Fibroblast of mammary gland (primary cell): Measurements from ENCODE around the gene LINC01488.
A peak's percentile ranks its signal among the peaks of the same experiment; 100 is the strongest.

ENCODE experiments used
- DNase-seq: peaks from one replicate; pipeline ENCODE4 v3.0.0-alpha.2; 2010; ENCODE audit warnings: low read depth
- H3K4me3 ChIP-seq: 2 replicates; pipeline ENCODE4 v1.5.1; 2011; ENCODE audit warnings: low read depth, mild to moderate bottlenecking, low read length, moderate library complexity; ENCODE audit not compliant: control insufficient read depth
- CTCF ChIP-seq: conservative IDR thresholded peaks from 2 replicates; pipeline ENCODE4 v1.5.1; 2011; ENCODE audit warnings: low read depth, low read length, inconsistent platforms; ENCODE audit not compliant: control insufficient read depth, insufficient read depth

LINC01488 gene

DNA sequence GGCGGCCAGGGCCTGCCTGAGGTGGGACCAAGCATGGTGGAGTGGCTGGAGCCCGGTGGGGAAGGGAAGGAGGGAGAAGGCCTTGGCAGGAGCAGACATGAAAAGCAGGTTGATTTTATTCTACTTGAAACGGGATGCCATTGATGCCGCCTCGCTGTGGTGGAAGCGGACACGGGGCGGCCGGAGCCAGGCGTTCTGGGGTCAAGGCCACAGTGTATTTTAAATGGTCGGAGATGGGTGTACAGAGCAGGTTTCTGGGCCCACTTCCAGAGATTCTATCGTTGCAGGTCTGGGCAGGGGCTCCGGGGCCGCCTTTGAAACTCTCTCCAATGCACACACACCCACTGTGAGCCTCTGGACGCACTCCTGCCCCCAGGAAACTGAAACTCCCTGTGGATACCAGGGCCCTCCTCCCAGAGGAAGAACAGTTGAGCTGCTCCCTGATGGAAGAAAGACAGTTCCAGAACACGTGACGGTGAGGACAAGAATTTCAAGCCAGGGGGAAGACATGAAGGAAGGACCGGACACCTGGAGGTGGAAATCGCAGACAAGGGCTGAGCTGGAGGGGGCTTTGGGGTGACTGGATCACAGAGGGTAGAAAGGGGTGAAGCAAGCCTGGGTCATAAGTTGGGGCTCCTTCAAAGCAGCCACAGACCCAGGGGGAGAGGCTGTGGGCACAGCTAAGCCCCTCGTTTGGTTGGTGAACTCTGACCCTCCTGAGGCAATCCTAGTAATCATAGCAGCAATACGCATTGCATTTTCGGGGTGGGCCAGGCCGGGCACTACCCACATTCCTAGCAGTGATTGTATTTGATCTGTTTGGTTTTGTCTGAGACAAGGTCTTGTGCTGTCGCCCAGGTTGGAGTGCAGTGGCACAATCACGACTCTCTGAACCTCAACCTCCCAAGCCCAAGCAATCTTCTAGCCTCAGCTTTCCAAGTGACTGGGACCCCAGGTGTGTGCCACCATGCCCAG lies 12.3 kb upstream of the LINC01488 start:
- no peak overlapping the region for H3K4me3 ChIP-seq
- TF ChIP-seq CTCF: no peak
- DNase-seq: no peak

GRCh38 chr11:69470301-69470700 lies 11.2 kb upstream of the LINC01488 start:
- DNase-seq: no peak
- no peak for TF ChIP-seq CTCF
- no peak overlapping the region for H3K4me3 ChIP-seq

DNA sequence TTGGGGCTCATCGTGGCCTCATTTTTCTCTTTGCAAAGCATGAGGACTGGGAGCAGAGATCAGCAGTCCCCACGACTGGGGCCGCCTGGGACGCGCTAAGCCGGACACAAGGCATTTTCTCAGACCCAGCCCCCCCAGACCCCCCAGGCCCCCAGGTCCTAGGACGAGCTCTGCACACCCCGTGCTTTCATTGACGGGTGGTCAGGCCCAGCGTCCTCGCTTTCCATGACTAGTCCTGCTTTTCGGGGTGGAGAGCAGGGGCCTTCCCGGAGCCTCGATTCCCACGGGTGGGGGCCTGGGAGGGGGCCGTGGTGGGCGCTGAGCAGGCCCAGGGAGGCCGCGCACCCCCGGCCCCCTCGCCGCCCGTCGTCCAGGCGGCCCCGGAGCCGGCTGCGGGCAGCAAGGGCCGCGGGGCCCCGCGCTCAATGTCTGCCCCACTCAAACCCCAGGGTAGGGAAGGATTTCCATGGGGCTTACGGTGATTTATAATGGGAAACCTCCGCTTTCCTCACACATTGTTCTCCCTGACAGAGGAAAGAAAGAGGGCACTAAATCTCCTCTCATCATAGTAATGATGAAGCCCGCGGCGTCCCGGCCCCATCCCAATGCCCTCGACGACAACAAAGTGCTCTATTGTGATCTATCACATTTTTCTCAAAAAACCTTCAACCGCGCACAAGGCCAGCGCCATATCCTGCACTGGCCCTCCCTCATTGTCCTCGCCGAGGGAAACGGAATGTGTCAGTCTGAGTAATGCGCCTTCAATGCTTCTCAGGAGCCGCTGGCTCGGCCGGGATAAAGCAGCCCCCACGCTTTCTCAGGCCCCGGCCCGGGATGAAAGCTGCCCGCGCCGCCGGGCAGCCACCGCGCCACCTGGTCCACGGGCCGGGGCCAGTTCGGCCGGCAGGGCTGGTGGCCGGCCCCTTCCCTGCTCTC lies 10.4 kb upstream of the LINC01488 start:
- no peak for TF ChIP-seq CTCF
- peak; percentile 23 for DNase-seq
- H3K4me3 ChIP-seq: no peak overlapping the region

DNA sequence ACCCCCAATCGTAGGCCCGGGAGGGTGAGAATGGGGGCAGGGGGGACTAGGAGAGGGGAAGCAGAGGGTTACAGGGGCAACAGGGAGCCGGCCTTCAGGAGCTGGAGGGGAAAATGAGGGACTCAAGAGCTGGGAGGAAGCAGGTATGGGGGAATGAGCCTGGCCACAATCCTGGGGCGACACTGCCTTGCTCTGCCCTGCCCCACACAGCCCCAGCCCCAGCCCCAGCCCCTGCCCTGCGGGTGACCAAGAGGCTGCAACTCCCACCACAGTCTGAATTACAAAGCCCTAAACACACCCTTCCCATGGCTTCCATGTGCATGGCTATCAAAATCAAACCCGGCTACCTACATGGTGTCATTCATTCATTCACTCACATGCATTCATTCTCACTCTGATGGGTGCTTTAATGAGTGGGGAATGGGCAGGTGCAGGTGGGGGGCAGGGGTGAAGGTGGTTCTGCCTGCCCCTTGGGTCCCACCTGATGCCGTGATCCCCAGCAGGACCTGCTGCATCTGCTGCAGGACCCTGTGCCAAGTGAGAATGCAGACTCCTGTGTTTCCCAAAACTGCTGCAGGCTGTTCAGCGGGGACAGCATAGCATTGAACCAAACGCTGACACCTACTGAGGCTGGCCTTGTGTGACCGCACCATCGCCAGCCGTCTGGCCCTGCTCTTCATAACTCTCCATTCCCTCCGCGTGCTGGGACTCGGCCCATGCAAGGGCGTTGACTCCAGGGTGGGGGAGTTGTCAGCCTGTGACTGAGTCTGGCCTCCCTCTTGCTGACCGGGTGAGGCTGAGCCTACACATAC lies 9.5 kb upstream of the LINC01488 start:
- no peak for TF ChIP-seq CTCF
- no peak overlapping the region for H3K4me3 ChIP-seq
- DNase-seq: no peak

DNA sequence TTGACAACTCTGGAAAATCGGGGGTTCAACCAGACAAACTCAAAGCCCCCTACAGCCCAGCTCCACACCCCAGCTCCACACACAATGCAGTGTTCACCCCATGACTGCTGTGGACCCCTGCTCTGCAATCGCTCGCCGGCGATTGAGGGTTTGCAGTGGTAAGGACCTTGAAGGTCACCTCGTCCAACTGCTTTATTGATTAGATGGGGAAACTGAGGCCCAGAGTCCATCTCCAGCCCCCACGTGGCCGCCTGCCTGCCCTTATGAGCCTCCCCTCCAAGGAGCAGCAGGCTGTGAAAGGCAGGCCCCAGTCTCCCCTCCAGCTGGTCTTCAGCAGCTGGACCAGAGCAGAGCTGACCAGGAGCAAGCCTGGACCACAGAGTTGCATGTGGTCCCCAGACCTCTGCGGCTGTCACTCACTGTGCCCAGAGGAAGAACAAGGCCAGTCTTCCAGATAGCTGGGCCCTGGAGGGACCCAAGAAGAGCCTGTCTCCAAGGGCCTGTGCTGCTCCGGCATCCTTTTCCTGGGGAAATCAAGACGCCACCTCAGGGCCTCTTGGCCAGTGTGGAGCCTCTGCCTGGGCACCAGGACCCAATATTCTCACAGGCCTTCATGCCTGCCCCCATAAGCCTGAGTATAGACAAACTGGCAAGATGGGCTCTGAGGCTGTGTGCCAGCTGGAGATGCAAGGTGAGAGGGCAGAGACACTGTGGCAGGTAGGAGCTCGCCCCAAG lies 8.8 kb upstream of the LINC01488 start:
- no peak for TF ChIP-seq CTCF
- no peak overlapping the region for H3K4me3 ChIP-seq
- DNase-seq: no peak

DNA sequence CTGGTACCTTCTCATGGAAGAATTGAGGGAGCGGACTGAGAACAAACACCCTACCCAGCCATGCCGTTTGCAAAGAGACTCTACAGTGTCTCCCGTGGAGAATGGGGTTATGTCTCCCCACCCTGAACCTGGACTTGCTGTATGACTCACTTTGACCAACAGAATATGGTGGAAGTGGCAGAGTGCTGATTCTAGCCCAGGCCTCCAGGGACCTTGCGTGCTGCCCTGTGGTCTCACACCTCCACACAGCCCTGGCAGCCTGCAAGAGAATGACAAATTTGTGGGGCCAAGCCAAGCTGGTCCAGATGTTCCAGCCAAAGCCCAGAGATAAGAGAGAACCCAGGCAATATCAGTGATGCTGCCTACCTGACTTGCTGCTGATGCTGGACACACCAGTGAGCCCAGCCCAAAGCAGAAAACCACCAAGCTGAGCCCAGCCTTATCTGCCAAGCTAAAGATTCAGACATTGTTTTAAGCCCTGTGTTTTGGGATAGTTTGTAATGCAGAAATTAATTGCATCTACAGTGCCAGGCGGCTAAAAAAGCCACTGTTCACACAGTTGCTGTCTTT lies 8.1 kb upstream of the LINC01488 start:
- no peak overlapping the region for H3K4me3 ChIP-seq
- DNase-seq: no peak
- TF ChIP-seq CTCF: no peak
